Measurements from ENCODE around the gene CDH13. TPM values are rescaled to one million over a fixed set of nuclear protein-coding genes. Genes with fewer than 3 reads are reported as not detected.

CDH13 gene
- total RNA-seq, 3 donors from 2014 or later: 4.9 to 11.2 (median 9.8) TPM

- no peak overlapping the region for H3K4me3 ChIP-seq
- H3K9me3 ChIP-seq: no peaks in the 10 kb centered on the region
- DNase-seq (no peak), ATAC-seq (no peak)
- no peak for TF ChIP-seq CTCF (IDR thresholded peaks at IDR 0.05)
- intact Hi-C loops (cut with DNase I, micrococcal nuclease): no loop called here
- H3K4me1 ChIP-seq (ENCODE audit: low read depth): no peaks in the 10 kb centered on the region
- H3K36me3 ChIP-seq (ENCODE audit: low read depth): no peaks in the 10 kb centered on the region
Observed at GRCh38 chr16:83581994-83582747, 955.4 kb downstream of the CDH13 start.

- H3K4me3 ChIP-seq: no peak overlapping the region
- ATAC-seq: no peak
- no peak for DNase-seq
- TF ChIP-seq CTCF (IDR thresholded peaks at IDR 0.05): no peak
- no peaks in the 10 kb centered on the region for H3K9me3 ChIP-seq
- intact Hi-C loops (cut with DNase I, micrococcal nuclease): no loop called here
- H3K36me3 ChIP-seq (ENCODE audit: low read depth): no peaks in the 10 kb centered on the region
- no peaks in the 10 kb centered on the region for H3K4me1 ChIP-seq (ENCODE audit: low read depth)
Observed at GRCh38 chr16:83586036-83586435, 959.3 kb downstream of the CDH13 start.

- H3K9me3 ChIP-seq: no peaks in the 10 kb centered on the region
- no peak overlapping the region for H3K4me3 ChIP-seq
- intact Hi-C loops (cut with DNase I, micrococcal nuclease): no loop called here
- H3K4me1 ChIP-seq (ENCODE audit: low read depth): no peaks in the 10 kb centered on the region
- TF ChIP-seq CTCF (IDR thresholded peaks at IDR 0.05): no peak
- no peak for DNase-seq
- no peaks in the 10 kb centered on the region for H3K36me3 ChIP-seq (ENCODE audit: low read depth)
- no peak for ATAC-seq
Observed at GRCh38 chr16:83586461-83587200, 959.9 kb downstream of the CDH13 start.

GRCh38 chr16:83587201-83587600, 960.4 kb downstream of the CDH13 start:
- no peak for ATAC-seq

GRCh38 chr16:83588070-83588469, 961.3 kb downstream of the CDH13 start:
- Histone ChIP-seq H3K9me3 (no peaks in the 10 kb centered on the region), H3K4me3 (no peak overlapping the region), H3K4me1 (ENCODE audit: low read depth) (no peaks in the 10 kb centered on the region), H3K36me3 (ENCODE audit: low read depth) (no peaks in the 10 kb centered on the region)
- intact Hi-C loops (cut with DNase I, micrococcal nuclease): no loop called here
- no peak for TF ChIP-seq CTCF (IDR thresholded peaks at IDR 0.05)
- ATAC-seq (no peak), DNase-seq (no peak)

More at GRCh38 chr16:83587201-83587600, 960.4 kb downstream of the CDH13 start:
- Histone ChIP-seq H3K4me1 (ENCODE audit: low read depth) (no peaks in the 10 kb centered on the region), H3K9me3 (no peaks in the 10 kb centered on the region), H3K36me3 (ENCODE audit: low read depth) (no peaks in the 10 kb centered on the region), H3K4me3 (no peak overlapping the region)
- intact Hi-C loops (cut with DNase I, micrococcal nuclease): no loop called here
- no peak for TF ChIP-seq CTCF (IDR thresholded peaks at IDR 0.05)
- no peak for DNase-seq

Measured in mucosa of descending colon (tissue), 3 donors.